H1 (cell line): ENCODE measurements around the gene MYO9A. TPM values are rescaled to one million over a fixed set of nuclear protein-coding genes. Genes with fewer than 3 reads are reported as not detected.

Experiments
- CTCF ChIA-PET: fragments of 300-600 bp; sonication (Branson Sonifier 250); formaldehyde crosslinking; loops from one replicate; lab custom pipeline; 2021; ENCODE audit not compliant: partially characterized antibody; lab: Charles Lee
- POLR2A ChIA-PET: fragments of 300-600 bp; sonication (Branson Sonifier 250); formaldehyde crosslinking; loops from one replicate; lab custom pipeline; 2021; ENCODE audit warnings: inconsistent platforms; ENCODE audit not compliant: partially characterized antibody; lab: Charles Lee
- DNase-seq, 2 experiments: peaks; one replicate each; pipeline versions ENCODE4 v3.0.0 to v3.0.0-alpha.2; 2010 to 2022; ENCODE audit warnings: low spot score in 2 of 2, low read depth in 1 of 2, mixed read lengths in 1 of 2
- FAIRE-seq: peaks from 2 replicates; lab custom pipeline; 2011; peaks lifted over from hg19 to GRCh38; lab: Jason Lieb, UNC
- H2AFZ ChIP-seq: 2 replicates; pipeline ENCODE4 v1.8.1; 2012; ENCODE audit warnings: low read length, inconsistent platforms
- H2AK5ac ChIP-seq: 2 replicates; pipeline ENCODE4 v1.6.1; 2013; ENCODE audit warnings: low read depth, low read length
- H2BK120ac ChIP-seq: replicated peaks from 2 replicates; pipeline ENCODE3; 2013; ENCODE audit warnings: low read depth, low read length, inconsistent platforms
- H2BK12ac ChIP-seq: 2 replicates; pipeline ENCODE4 v1.6.1; 2013; ENCODE audit warnings: low read depth, low read length
- H2BK15ac ChIP-seq: 2 replicates; pipeline ENCODE4 v1.6.1; 2013; ENCODE audit warnings: low read length
- H2BK20ac ChIP-seq: 2 replicates; pipeline ENCODE4 v1.6.1; 2013; ENCODE audit warnings: low read length
- H2BK5ac ChIP-seq: 2 replicates; pipeline ENCODE4 v1.6.1; 2013; ENCODE audit warnings: low read depth, low read length
- H3K14ac ChIP-seq: 2 replicates; pipeline ENCODE4 v1.6.1; 2013; ENCODE audit warnings: inconsistent platforms; ENCODE audit not compliant: insufficient read length
- H3K18ac ChIP-seq: 2 replicates; pipeline ENCODE4 v1.6.1; 2013; ENCODE audit warnings: low read length; ENCODE audit errors: extremely low read depth
- H3K23ac ChIP-seq: 2 replicates; pipeline ENCODE4 v1.6.1; 2013; ENCODE audit warnings: inconsistent platforms; ENCODE audit not compliant: insufficient read length
- H3K23me2 ChIP-seq: 2 replicates; pipeline ENCODE4 v1.6.1; 2013; ENCODE audit warnings: low read depth, low read length
- H3K27ac ChIP-seq: 2 replicates; pipeline ENCODE4 v1.6.1; 2011; ENCODE audit warnings: low read depth, low read length, inconsistent platforms
- H3K27me3 ChIP-seq, 4 experiments: replicated peaks in 1 of 4; 1 replicate in 1 of 4; 2 replicates in 3 of 4; pipeline versions ENCODE4 v1.6.1 to v1.8.1; 2011 to 2013; ENCODE audit warnings: low read length in 3 of 4, mild to moderate bottlenecking in 3 of 4, inconsistent platforms in 2 of 4, mixed read lengths in 2 of 4, moderate library complexity in 1 of 4; ENCODE audit not compliant: control insufficient read depth in 3 of 4, insufficient read depth in 3 of 4; ENCODE audit errors: extremely low read depth in 1 of 4
- H3K36me3 ChIP-seq, 4 experiments: 2 replicates each; pipeline versions ENCODE4 v1.6.1 to v1.8.1; 2011 to 2013; ENCODE audit warnings: mild to moderate bottlenecking in 4 of 4, low read length in 3 of 4, moderate library complexity in 2 of 4, control low read depth in 1 of 4, inconsistent platforms in 1 of 4; ENCODE audit not compliant: insufficient read depth in 4 of 4, control insufficient read depth in 2 of 4
- H3K4ac ChIP-seq: replicated peaks from 2 replicates; pipeline ENCODE3; 2013; ENCODE audit warnings: low read length, low read depth, mixed read lengths, inconsistent platforms; ENCODE audit not compliant: insufficient read length
- H3K4me1 ChIP-seq, 4 experiments: replicated peaks in 1 of 4; 1 replicate in 1 of 4; 2 replicates in 3 of 4; pipeline versions ENCODE4 v1.6.1 to v1.8.1; 2011 to 2013; ENCODE audit warnings: low read length in 3 of 4, inconsistent platforms in 2 of 4, mixed read lengths in 1 of 4; ENCODE audit not compliant: insufficient read depth in 4 of 4, control insufficient read depth in 3 of 4
- H3K4me2 ChIP-seq, 2 experiments: 2 replicates each; pipeline versions ENCODE4 v1.6.1 to v1.8.1; 2011 to 2013; ENCODE audit warnings: low read depth in 2 of 2, low read length in 2 of 2, control low read depth in 1 of 2, inconsistent platforms in 1 of 2, mild to moderate bottlenecking in 1 of 2; ENCODE audit not compliant: insufficient read depth in 1 of 2
- H3K4me3 ChIP-seq, 4 experiments: fragments of 200-600, 300-600 bp in 1 of 4; sonication (generic), shearing (Covaris generic), sonication (Bioruptor Twin) in 1 of 4; 2 replicates each; pipeline versions ENCODE4 v1.5.1 to v1.8.1; 2011 to 2016; ENCODE audit warnings: low read length in 4 of 4, low read depth in 3 of 4, control low read depth in 2 of 4, inconsistent platforms in 2 of 4, mild to moderate bottlenecking in 2 of 4, mixed read lengths in 1 of 4, moderate library complexity in 1 of 4; ENCODE audit not compliant: insufficient read depth in 2 of 4; ENCODE audit errors: extremely low read depth in 1 of 4
- H3K56ac ChIP-seq: replicated peaks from 2 replicates; pipeline ENCODE3; 2013; ENCODE audit warnings: low read depth, mild to moderate bottlenecking, mixed read lengths, low read length, inconsistent platforms; ENCODE audit not compliant: insufficient read length
- H3K79me1 ChIP-seq: 2 replicates; pipeline ENCODE4 v1.6.1; 2013; ENCODE audit warnings: low read depth, low read length, control low read depth
- H3K79me2 ChIP-seq, 2 experiments: 2 replicates each; pipeline versions ENCODE4 v1.6.1 to v1.8.1; 2012 to 2013; ENCODE audit warnings: low read length in 2 of 2, mild to moderate bottlenecking in 2 of 2, inconsistent platforms in 1 of 2; ENCODE audit not compliant: insufficient read depth in 2 of 2, control insufficient read depth in 1 of 2
- H3K9ac ChIP-seq, 4 experiments: replicated peaks in 1 of 4; 1 replicate in 1 of 4; 2 replicates in 3 of 4; pipeline versions ENCODE4 v1.6.1 to v1.8.1; 2011 to 2013; ENCODE audit warnings: low read depth in 3 of 4, low read length in 3 of 4, control low read depth in 2 of 4, mild to moderate bottlenecking in 2 of 4, moderate library complexity in 2 of 4, inconsistent platforms in 1 of 4; ENCODE audit errors: extremely low read depth in 1 of 4
- H3K9me3 ChIP-seq, 2 experiments: 2 replicates each; pipeline versions ENCODE4 v1.6.1 to v1.8.1; 2012 to 2013; ENCODE audit warnings: mild to moderate bottlenecking in 2 of 2, moderate library complexity in 2 of 2, control low read depth in 1 of 2, inconsistent platforms in 1 of 2, low read depth in 1 of 2, low read length in 1 of 2, mixed read lengths in 1 of 2; ENCODE audit not compliant: insufficient read depth in 2 of 2
- H4K20me1 ChIP-seq, 2 experiments: replicated peaks in 1 of 2; 2 replicates each; pipeline versions ENCODE3 to v1.8.1; 2011 to 2013; ENCODE audit warnings: inconsistent platforms in 2 of 2, low read length in 2 of 2, mild to moderate bottlenecking in 1 of 2; ENCODE audit not compliant: insufficient read depth in 2 of 2, control insufficient read depth in 1 of 2
- H4K5ac ChIP-seq: 2 replicates; pipeline ENCODE4 v1.6.1; 2013; ENCODE audit warnings: low read length, low read depth, mixed read lengths, inconsistent platforms; ENCODE audit not compliant: insufficient read length
- H4K8ac ChIP-seq: 2 replicates; pipeline ENCODE4 v1.8.0; 2013; ENCODE audit warnings: mild to moderate bottlenecking, moderate library complexity, low read length, inconsistent platforms; ENCODE audit not compliant: insufficient read depth; ENCODE audit errors: extremely low read depth
- H4K91ac ChIP-seq: replicated peaks from 2 replicates; pipeline ENCODE3; 2013; ENCODE audit warnings: low read length, mixed read lengths, inconsistent platforms; ENCODE audit not compliant: insufficient read length
- CTBP2 ChIP-seq: IDR thresholded peaks from 2 replicates; pipeline ENCODE4 v1.7.0; 2011; ENCODE audit warnings: borderline replicate concordance, mild to moderate bottlenecking, moderate library complexity, mixed read lengths, low read length; ENCODE audit not compliant: insufficient read depth, insufficient read length
- EGR1 ChIP-seq: IDR thresholded peaks from 2 replicates; pipeline ENCODE4 v1.6.1; 2011; ENCODE audit warnings: low read depth, low read length, borderline replicate concordance
- GABPA ChIP-seq: IDR thresholded peaks from 2 replicates; pipeline ENCODE4 v1.6.1; 2011; ENCODE audit warnings: mild to moderate bottlenecking, low read length, moderate library complexity, borderline replicate concordance; ENCODE audit not compliant: insufficient read depth
- KDM1A ChIP-seq: fragments of 200-600, 300-600 bp; sonication (generic); IDR thresholded peaks from 2 replicates; pipeline ENCODE4 v1.7.1; 2016; ENCODE audit warnings: mild to moderate bottlenecking, low read length, borderline replicate concordance
- RBBP5 ChIP-seq: IDR thresholded peaks from 2 replicates; pipeline ENCODE4 v1.7.1; 2012; ENCODE audit warnings: low read depth, mild to moderate bottlenecking, inconsistent platforms, low read length, moderate library complexity, borderline replicate concordance
- SAP30 ChIP-seq: fragments of 300-600 bp; sonication (generic); IDR thresholded peaks from 2 replicates; pipeline ENCODE4 v1.7.1; 2012; ENCODE audit warnings: low read length, moderate library complexity, mild to moderate bottlenecking, inconsistent platforms; ENCODE audit not compliant: insufficient read depth, insufficient replicate concordance
- SP2 ChIP-seq: IDR thresholded peaks from 2 replicates; pipeline ENCODE4 v1.6.1; 2012; ENCODE audit warnings: mild to moderate bottlenecking, low read length, inconsistent platforms
- TAF1 ChIP-seq: IDR thresholded peaks from 2 replicates; pipeline ENCODE4 v1.6.1; 2011; ENCODE audit warnings: mild to moderate bottlenecking, low read depth, low read length
- TAF7 ChIP-seq: optimal IDR thresholded peaks from 2 replicates; pipeline ENCODE3; 2011; ENCODE audit warnings: low read depth, mild to moderate bottlenecking, inconsistent platforms, low read length, moderate library complexity, borderline replicate concordance
- WGBS, 2 experiments: shearing (Covaris generic) in 1 of 2; methylation state at CpG; one replicate each; pipeline versions ENCODE4 v1.1.6 to v1.1.7; 2013 to 2015; ENCODE audit warnings: low lambda C conversion rate in 2 of 2, mixed read lengths in 2 of 2, inconsistent platforms in 1 of 2, low coverage in 1 of 2, missing lambda C conversion rate in 1 of 2; ENCODE audit not compliant: insufficient replicate concordance in 2 of 2, insufficient coverage in 1 of 2, insufficient read length in 1 of 2; ENCODE audit errors: extremely low coverage in 1 of 2, missing lambda C conversion rate in 1 of 2; 5-methylcytosine and 5-hydroxymethylcytosine counted together
- polyA plus RNA-seq, 7 experiments: library from polyadenylated mRNA; depleted of rRNA in 3 of 7; stranded (reverse) in 5 of 7; unstranded in 2 of 7; fragments of >200 nt in 5 of 7; fragments of 200-250 nt in 2 of 7; gene quantifications; 1 replicate in 5 of 7; 2 replicates in 1 of 7; 4 replicates in 1 of 7; pipeline versions ENCODE4 v1.2.1 to v1.2.3, GENCODE V29; 2011 to 2013; ENCODE audit warnings: missing spikeins in 2 of 7, mixed read lengths in 2 of 7
- total RNA-seq: library from RNA; stranded (reverse); fragmentation: NEBNext Ultra II Directional; extraction: Animal tissue kit (Norgen Biotek cat#: 25700); gene quantifications from 2 replicates; pipeline ENCODE4 v1.2.1, GENCODE V29; 2021
- TF ChIP-seq, protein P1 (sequence below): IDR thresholded peaks from 2 replicates; pipeline ENCODE4 v1.6.1; 2012; ENCODE audit warnings: inconsistent platforms
- TF ChIP-seq, protein P2 (sequence below): IDR thresholded peaks from 2 replicates; pipeline ENCODE4 v1.6.1; 2011; ENCODE audit warnings: low read depth, mild to moderate bottlenecking, low read length; ENCODE audit not compliant: insufficient read depth

MYO9A gene
- total and polyA plus RNA-seq, 2 of the 8 experiments (the other 6 are each of a cell fraction or from before 2014, with no cell fraction given), result 3.9 to 26.0 TPM

GRCh38 chr15:71807691-71808091, 310.3 kb downstream of the MYO9A start:
- Histone ChIP-seq H3K4ac (no peak overlapping the region), H2AK5ac (peak overlapping the region; percentile 100), H3K4me1 (peaks cover 8 to 29% (median 22%) of the 10 kb centered on the region in 4 experiments), H2BK15ac (peak overlapping the region; percentile 99), H2BK12ac (peak overlapping the region; percentile 99), H4K91ac (peak overlapping the region; percentile 26), H3K79me1 (no peaks in the 10 kb centered on the region), H3K9me3 (no peaks in the 10 kb centered on the region), H3K56ac (no peak overlapping the region), H2BK20ac (peak overlapping the region; percentile 100), H3K27ac (no peak overlapping the region), H3K9ac (no peak overlapping the region; a peak in 1 of 7 replicates), H2AFZ (no peak overlapping the region), H3K14ac (no peak overlapping the region), H3K36me3 (no peaks in the 10 kb centered on the region), H3K79me2 (no peaks in the 10 kb centered on the region), H4K5ac (no peak overlapping the region), H3K23ac (no peak overlapping the region), H2BK120ac (no peak overlapping the region), H3K18ac (peak overlapping the region; percentile 90), H3K23me2 (peaks cover 4% of the 10 kb centered on the region; the same call in 1 of the 2 replicates), H4K8ac (no peak overlapping the region), H3K4me2 (peak overlapping the region; percentile 59 to 63), H3K27me3 (no peaks in the 10 kb centered on the region), H4K20me1 (no peaks in the 10 kb centered on the region), H2BK5ac (peak overlapping the region; percentile 93; the same call in 1 of the 2 replicates), H3K4me3 (peak overlapping the region in 2 of 4 experiments; percentile 26 to 51; a peak in 3 of 8 replicates)
- ChIA-PET POLR2A (interaction anchor here (0.6 to 1.3 kb wide), 3 partner anchors 21 to 353 kb away, joined by 3 read pairs; no protein-coding TSS in a partner anchor), CTCF (interaction anchor here (0.9 to 2.2 kb wide), 5 partner anchors 20 to 64 kb away, joined by 4 to 8 read pairs (median 5); no protein-coding TSS in a partner anchor)
- FAIRE-seq (no peak), DNase-seq (peak in 1 of 2 experiments; percentile 61)
- WGBS, 2 experiments, result 22% methylated on average over 4 of the region's 4 CpGs; no CpG with 5 or more reads in 1 of the 2 experiments
- TF ChIP-seq, protein P1, sequence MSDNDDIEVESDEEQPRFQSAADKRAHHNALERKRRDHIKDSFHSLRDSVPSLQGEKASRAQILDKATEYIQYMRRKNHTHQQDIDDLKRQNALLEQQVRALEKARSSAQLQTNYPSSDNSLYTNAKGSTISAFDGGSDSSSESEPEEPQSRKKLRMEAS, result 0 out of 2 replicates have a peak, but pooled peaks have one; percentile 24
- no peak for TF ChIP-seq EGR1
- TF ChIP-seq TAF1, result no peak
- no peak for TF ChIP-seq SAP30
- no peak for TF ChIP-seq RBBP5
- no peak for TF ChIP-seq SP2
- no peak for TF ChIP-seq TAF7
- peak; percentile 70; the same call in 1 of the 2 replicates for TF ChIP-seq KDM1A
- TF ChIP-seq, protein P2, sequence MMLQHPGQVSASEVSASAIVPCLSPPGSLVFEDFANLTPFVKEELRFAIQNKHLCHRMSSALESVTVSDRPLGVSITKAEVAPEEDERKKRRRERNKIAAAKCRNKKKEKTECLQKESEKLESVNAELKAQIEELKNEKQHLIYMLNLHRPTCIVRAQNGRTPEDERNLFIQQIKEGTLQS, result no peak
- TF ChIP-seq CTBP2, result no peak
- no peak for TF ChIP-seq GABPA
